Hepatocyte (in vitro differentiated cells): ENCODE results near the gene TTLL9. TPM values are rescaled to one million over a fixed set of nuclear protein-coding genes. Genes with fewer than 3 reads are reported as not detected.
A peak's percentile ranks its signal among the peaks of the same experiment; 100 is the strongest.

ENCODE experiments used
- DNase-seq: peaks from one replicate; pipeline ENCODE4 v3.0.0-alpha.2; 2016; ENCODE audit warnings: low spot score
- H2AFZ ChIP-seq: fragments of 200-600 bp; sonication (generic); 2 replicates; pipeline ENCODE4 v1.6.0; 2016; ENCODE audit warnings: antibody characterized with exemption, mild to moderate bottlenecking
- H3K27ac ChIP-seq: fragments of 200-600 bp; sonication (generic); 2 replicates; pipeline ENCODE4 v1.5.1; 2016; ENCODE audit warnings: mild to moderate bottlenecking
- H3K27me3 ChIP-seq: fragments of 200-600 bp; sonication (generic); 2 replicates; pipeline ENCODE4 v1.6.1; 2016
- H3K36me3 ChIP-seq: fragments of 200-600 bp; sonication (generic); replicated peaks from 2 replicates; pipeline ENCODE4 v1.5.1; 2016; ENCODE audit warnings: low read depth; ENCODE audit not compliant: insufficient read depth
- H3K4me1 ChIP-seq: fragments of 200-600 bp; sonication (generic); 2 replicates; pipeline ENCODE4 v1.5.1; 2016; ENCODE audit warnings: mild to moderate bottlenecking, moderate library complexity; ENCODE audit not compliant: insufficient read depth
- H3K4me2 ChIP-seq: fragments of 200-600 bp; sonication (generic); 2 replicates; pipeline ENCODE4 v1.6.0; 2016
- H3K4me3 ChIP-seq: fragments of 200-600 bp; sonication (generic); 2 replicates; pipeline ENCODE4 v1.5.1; 2016; ENCODE audit warnings: mild to moderate bottlenecking
- H3K79me2 ChIP-seq: fragments of 200-600 bp; sonication (generic); 2 replicates; pipeline ENCODE4 v1.6.0; 2017; ENCODE audit warnings: mild to moderate bottlenecking
- H3K9me2 ChIP-seq: fragments of 200-600 bp; sonication (generic); replicated peaks from 2 replicates; pipeline ENCODE4 v1.6.0; 2017; ENCODE audit warnings: mild to moderate bottlenecking; ENCODE audit not compliant: insufficient read depth
- H3K9me3 ChIP-seq: fragments of 200-600 bp; sonication (generic); 2 replicates; pipeline ENCODE4 v1.5.1; 2016; ENCODE audit warnings: low read depth, mild to moderate bottlenecking
- H4K20me1 ChIP-seq: fragments of 200-600 bp; sonication (generic); 2 replicates; pipeline ENCODE4 v1.6.0; 2016; ENCODE audit warnings: mild to moderate bottlenecking; ENCODE audit not compliant: insufficient read depth, poor library complexity, severe bottlenecking
- EZH2 ChIP-seq: fragments of 200-600 bp; sonication (generic); IDR thresholded peaks from 2 replicates; pipeline ENCODE4 v1.6.1; 2016; ENCODE audit warnings: antibody characterized with exemption, mild to moderate bottlenecking, borderline replicate concordance
- EZH2phosphoT487 ChIP-seq: fragments of 200-600 bp; sonication (generic); IDR thresholded peaks from one replicate; pipeline ENCODE4 v1.6.1; 2018; ENCODE audit warnings: antibody characterized with exemption, mild to moderate bottlenecking, low read depth, moderate library complexity; ENCODE audit not compliant: unreplicated experiment, severe bottlenecking
- WGBS: methylation state at CpG from one replicate; pipeline ENCODE4 v1.1.6; 2016; ENCODE audit warnings: low lambda C conversion rate; ENCODE audit errors: missing lambda C conversion rate; 5-methylcytosine and 5-hydroxymethylcytosine counted together
- polyA plus RNA-seq: library from polyadenylated mRNA; unstranded; fragments of >200 nt; fragmentation: Nextera tagmentation; extraction: Ambion mirVana; gene quantifications from 2 replicates; pipeline ENCODE4 v1.2.1, GENCODE V29; 2016
- total RNA-seq: library from RNA; depleted of rRNA; stranded (reverse); fragments of >200 nt; gene quantifications from 2 replicates; pipeline ENCODE4 v1.2.3, GENCODE V29; 2014
- TF ChIP-seq, protein P1 (sequence below): fragments of 200-600 bp; sonication (generic); IDR thresholded peaks from 2 replicates; pipeline ENCODE4 v1.5.1; 2016; ENCODE audit warnings: antibody characterized with exemption, mild to moderate bottlenecking; ENCODE audit not compliant: poor library complexity

Gene TTLL9
- total and polyA plus RNA-seq, 2 experiments from 2014 or later = 0.18 TPM; not detected in 1

DNA sequence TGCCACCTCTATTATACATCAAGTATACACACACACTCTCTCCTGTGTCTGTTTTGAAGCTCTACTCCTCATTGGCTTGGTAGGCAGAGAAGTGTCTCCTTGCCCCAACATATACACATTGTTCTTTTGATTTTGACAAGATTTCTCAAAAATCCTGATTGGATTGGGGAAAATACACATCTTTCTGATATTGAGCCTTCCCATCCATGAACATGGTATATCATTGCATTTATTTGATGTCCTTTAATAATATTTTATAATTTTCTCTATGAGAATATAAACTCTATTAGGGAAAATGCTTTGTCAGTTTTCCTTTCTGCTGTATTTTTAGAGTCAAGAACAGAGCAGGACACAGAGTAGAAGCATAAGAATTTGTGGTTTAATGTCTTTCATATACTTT is 7.2 kb downstream of the TTLL9 start:
- Histone ChIP-seq H3K9me2 (no peaks in the 10 kb centered on the region), H2AFZ (no peak overlapping the region), H3K27ac (no peak overlapping the region), H3K4me3 (no peak overlapping the region), H3K79me2 (no peaks in the 10 kb centered on the region), H3K4me2 (no peak overlapping the region), H3K27me3 (no peaks in the 10 kb centered on the region), H3K9me3 (no peaks in the 10 kb centered on the region), H4K20me1 (no peaks in the 10 kb centered on the region), H3K4me1 (no peaks in the 10 kb centered on the region), H3K36me3 (no peaks in the 10 kb centered on the region)
- TF ChIP-seq, protein P1, sequence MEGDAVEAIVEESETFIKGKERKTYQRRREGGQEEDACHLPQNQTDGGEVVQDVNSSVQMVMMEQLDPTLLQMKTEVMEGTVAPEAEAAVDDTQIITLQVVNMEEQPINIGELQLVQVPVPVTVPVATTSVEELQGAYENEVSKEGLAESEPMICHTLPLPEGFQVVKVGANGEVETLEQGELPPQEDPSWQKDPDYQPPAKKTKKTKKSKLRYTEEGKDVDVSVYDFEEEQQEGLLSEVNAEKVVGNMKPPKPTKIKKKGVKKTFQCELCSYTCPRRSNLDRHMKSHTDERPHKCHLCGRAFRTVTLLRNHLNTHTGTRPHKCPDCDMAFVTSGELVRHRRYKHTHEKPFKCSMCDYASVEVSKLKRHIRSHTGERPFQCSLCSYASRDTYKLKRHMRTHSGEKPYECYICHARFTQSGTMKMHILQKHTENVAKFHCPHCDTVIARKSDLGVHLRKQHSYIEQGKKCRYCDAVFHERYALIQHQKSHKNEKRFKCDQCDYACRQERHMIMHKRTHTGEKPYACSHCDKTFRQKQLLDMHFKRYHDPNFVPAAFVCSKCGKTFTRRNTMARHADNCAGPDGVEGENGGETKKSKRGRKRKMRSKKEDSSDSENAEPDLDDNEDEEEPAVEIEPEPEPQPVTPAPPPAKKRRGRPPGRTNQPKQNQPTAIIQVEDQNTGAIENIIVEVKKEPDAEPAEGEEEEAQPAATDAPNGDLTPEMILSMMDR = no peak
- no peak for DNase-seq

DNA sequence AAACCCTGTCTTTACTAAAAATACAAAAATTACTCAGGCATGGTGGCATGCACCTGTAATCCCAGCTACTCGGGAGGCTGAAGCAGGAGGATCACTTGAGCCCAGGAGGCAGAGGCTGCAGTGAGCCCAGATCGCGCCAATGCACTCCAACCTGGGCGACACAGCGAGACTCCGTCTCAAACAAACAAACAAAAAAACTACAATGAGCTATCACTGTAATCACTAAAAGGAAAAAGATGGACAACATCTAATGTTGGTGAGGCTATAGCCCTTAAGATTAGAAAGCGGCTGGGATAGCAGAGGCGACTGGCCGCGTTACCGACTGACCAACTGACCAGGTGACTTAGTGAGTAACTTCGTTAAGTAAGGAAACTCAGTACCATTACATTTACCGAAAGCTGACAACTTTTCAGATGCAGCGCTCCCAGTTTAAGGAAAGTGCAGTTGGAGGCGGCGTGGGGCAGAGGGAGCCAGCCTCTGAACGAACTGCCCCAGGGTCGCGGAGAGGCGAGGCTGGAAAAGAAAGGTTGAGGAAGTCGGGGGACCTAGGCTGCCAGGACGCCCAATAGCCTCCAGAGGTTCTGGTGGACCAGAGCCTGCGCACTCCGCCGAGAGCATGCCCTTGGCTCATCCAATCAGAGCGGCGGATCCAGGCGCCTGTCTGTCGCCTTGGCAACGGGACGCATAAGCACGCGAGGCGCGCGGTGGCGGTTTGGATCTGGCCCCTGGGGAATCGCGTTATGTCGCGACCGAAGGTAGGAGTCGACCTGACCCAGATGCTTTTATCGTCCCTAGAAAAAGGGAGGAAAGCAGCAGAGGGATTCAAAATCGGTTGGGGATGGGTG is 8.9 kb downstream of the TTLL9 start:
- Histone ChIP-seq H3K4me3 (peak overlapping the region; percentile 48), H3K27me3 (no peaks in the 10 kb centered on the region), H3K9me3 (no peaks in the 10 kb centered on the region), H3K79me2 (no peaks in the 10 kb centered on the region), H3K27ac (peak overlapping the region; percentile 80), H4K20me1 (no peaks in the 10 kb centered on the region), H3K4me1 (no peaks in the 10 kb centered on the region), H3K36me3 (no peaks in the 10 kb centered on the region), H3K9me2 (no peaks in the 10 kb centered on the region), H3K4me2 (peak overlapping the region; percentile 86), H2AFZ (peak overlapping the region; percentile 98)
- 7% methylated on average over 45 of the region's 45 CpGs for WGBS
- no peak for TF ChIP-seq EZH2
- TF ChIP-seq, protein P1 = no peak
- TF ChIP-seq EZH2phosphoT487 = no peak
- DNase-seq = peak; percentile 100

DNA sequence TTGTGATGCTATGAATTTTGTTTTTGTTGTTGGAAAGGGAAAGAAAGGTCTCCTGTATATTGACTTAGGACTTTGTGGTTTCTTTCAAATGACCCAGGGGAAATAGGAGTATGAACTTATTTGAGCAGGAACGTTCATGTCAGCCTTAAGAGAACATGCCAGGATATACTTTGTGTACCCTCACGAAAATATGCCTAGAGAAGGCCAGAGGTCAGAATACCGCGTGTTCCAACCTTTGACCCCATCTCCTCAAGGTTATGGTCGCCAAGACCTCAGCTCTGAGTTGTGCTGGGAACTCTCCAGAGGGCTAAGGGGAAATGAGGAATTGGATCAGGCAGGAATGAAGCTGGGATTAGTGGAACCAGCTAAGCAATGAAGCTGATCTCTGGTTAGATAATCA is 11.5 kb downstream of the TTLL9 start:
- TF ChIP-seq EZH2phosphoT487 = no peak
- TF ChIP-seq EZH2 = no peak
- TF ChIP-seq, protein P1 = no peak
- H3K9me3 ChIP-seq = no peaks in the 10 kb centered on the region
- H3K4me2 ChIP-seq = no peak overlapping the region
- H3K9me2 ChIP-seq = no peaks in the 10 kb centered on the region
- no peaks in the 10 kb centered on the region for H3K36me3 ChIP-seq
- DNase-seq = no peak
- H3K27ac ChIP-seq = no peak overlapping the region
- no peaks in the 10 kb centered on the region for H4K20me1 ChIP-seq
- H2AFZ ChIP-seq = no peak overlapping the region
- no peaks in the 10 kb centered on the region for H3K4me1 ChIP-seq
- H3K4me3 ChIP-seq = no peak overlapping the region
- no peaks in the 10 kb centered on the region for H3K27me3 ChIP-seq
- 66% methylated on average over 5 of the region's 5 CpGs for WGBS
- no peaks in the 10 kb centered on the region for H3K79me2 ChIP-seq
